Neutrophil (primary cell): ENCODE results near the gene MON2.

ENCODE experiments used
- H3K27ac ChIP-seq: fragments of 200-600 bp; sonication (generic); 2 replicates; pipeline ENCODE4 v1.5.1; 2016; ENCODE audit warnings: mild to moderate bottlenecking, moderate library complexity
- H3K27me3 ChIP-seq: fragments of 200-600 bp; sonication (generic); 2 replicates; pipeline ENCODE4 v1.6.0; 2016; ENCODE audit warnings: mild to moderate bottlenecking
- H3K36me3 ChIP-seq: fragments of 200-600 bp; sonication (generic); 2 replicates; pipeline ENCODE4 v1.5.1; 2017
- H3K4me1 ChIP-seq, 2 experiments: fragments of 200-600 bp in 1 of 2; sonication (generic) in 1 of 2; 1 replicate in 1 of 2; 2 replicates in 1 of 2; pipeline versions ENCODE4 v1.5.1 to v1.6.1; 2013 to 2016; ENCODE audit warnings: low read depth in 1 of 2, low read length in 1 of 2, mild to moderate bottlenecking in 1 of 2, moderate library complexity in 1 of 2; ENCODE audit not compliant: control insufficient read depth in 1 of 2, insufficient read depth in 1 of 2
- H3K4me3 ChIP-seq, 2 experiments: fragments of 200-600 bp in 1 of 2; sonication (generic) in 1 of 2; 1 replicate in 1 of 2; 2 replicates in 1 of 2; pipeline ENCODE4 v1.5.1; 2013 to 2016; ENCODE audit warnings: low read depth in 1 of 2, low read length in 1 of 2, mild to moderate bottlenecking in 1 of 2, moderate library complexity in 1 of 2
- H3K9me3 ChIP-seq: fragments of 200-600 bp; sonication (generic); 2 replicates; pipeline ENCODE4 v1.5.1; 2016
- CTCF ChIP-seq: fragments of 200-600 bp; sonication (generic); IDR thresholded peaks from 2 replicates; pipeline ENCODE4 v1.5.1; 2016; ENCODE audit warnings: antibody characterized with exemption

Gene MON2

GRCh38 chr12:62640910-62641448, 174.4 kb downstream of the MON2 start:
- no peak for TF ChIP-seq CTCF
- H3K27me3 ChIP-seq = no peaks in the 10 kb centered on the region
- no peaks in the 10 kb centered on the region for H3K4me1 ChIP-seq
- no peak overlapping the region for H3K27ac ChIP-seq
- H3K9me3 ChIP-seq = no peaks in the 10 kb centered on the region
- no peak overlapping the region for H3K4me3 ChIP-seq
- H3K36me3 ChIP-seq = no peaks in the 10 kb centered on the region

GRCh38 chr12:62642486-62642885, 175.9 kb downstream of the MON2 start:
- H3K27ac ChIP-seq = no peak overlapping the region
- H3K9me3 ChIP-seq = no peaks in the 10 kb centered on the region
- H3K27me3 ChIP-seq = no peaks in the 10 kb centered on the region
- H3K36me3 ChIP-seq = peaks cover 14% of the 10 kb centered on the region
- no peak overlapping the region for H3K4me3 ChIP-seq
- TF ChIP-seq CTCF = no peak
- H3K4me1 ChIP-seq = no peaks in the 10 kb centered on the region

- peaks cover 22% of the 10 kb centered on the region for H3K36me3 ChIP-seq
- H3K4me3 ChIP-seq = no peak overlapping the region
- H3K9me3 ChIP-seq = no peaks in the 10 kb centered on the region
- H3K4me1 ChIP-seq = no peaks in the 10 kb centered on the region
- no peak for TF ChIP-seq CTCF
- no peak overlapping the region for H3K27ac ChIP-seq
- H3K27me3 ChIP-seq = no peaks in the 10 kb centered on the region
Measured at GRCh38 chr12:62643486-62643885, 176.9 kb downstream of the MON2 start.

- Histone ChIP-seq H3K27ac (no peak overlapping the region), H3K36me3 (peaks cover 23% of the 10 kb centered on the region), H3K9me3 (no peaks in the 10 kb centered on the region), H3K4me3 (no peak overlapping the region), H3K27me3 (no peaks in the 10 kb centered on the region), H3K4me1 (no peaks in the 10 kb centered on the region)
- no peak for TF ChIP-seq CTCF
Measured at GRCh38 chr12:62646566-62646965, 179.9 kb downstream of the MON2 start.

GRCh38 chr12:62647586-62647985, 181.0 kb downstream of the MON2 start:
- H3K27ac ChIP-seq = no peak overlapping the region
- H3K4me3 ChIP-seq = no peak overlapping the region
- no peaks in the 10 kb centered on the region for H3K4me1 ChIP-seq
- peaks cover 23% of the 10 kb centered on the region for H3K36me3 ChIP-seq
- no peaks in the 10 kb centered on the region for H3K27me3 ChIP-seq
- TF ChIP-seq CTCF = no peak
- no peaks in the 10 kb centered on the region for H3K9me3 ChIP-seq
